HEK293 (cell line): ENCODE measurements around the gene C1QTNF12.

Experiments used
- CTCF ChIA-PET: fragments of 350-600 bp; formaldehyde crosslinking; extraction: SDS; loops from one replicate; lab custom pipeline; 2021; ENCODE audit warnings: antibody characterized with exemption; lab: Yijun Ruan, JAX
- POLR2A ChIA-PET: fragments of 300-600 bp; formaldehyde crosslinking; extraction: SDS; loops from one replicate; lab custom pipeline; 2020; ENCODE audit warnings: antibody characterized with exemption, inconsistent platforms; lab: Yijun Ruan, JAX
- H3K27ac ChIP-seq: fragments of 200-500 bp; sonication (Bioruptor generic); 2 replicates; pipeline ENCODE4 v1.5.1; 2014; ENCODE audit warnings: low read depth, low read length, control low read depth, inconsistent platforms; ENCODE audit errors: extremely low read depth
- H3K36me3 ChIP-seq, 2 experiments: fragments of 200-500 bp in 1 of 2; sonication (Bioruptor generic) in 1 of 2; 1 replicate in 1 of 2; 2 replicates in 1 of 2; pipeline ENCODE4 v1.5.1; 2014 to 2017; ENCODE audit warnings: inconsistent platforms in 2 of 2, low read length in 2 of 2; ENCODE audit not compliant: control insufficient read depth in 2 of 2, insufficient read depth in 1 of 2
- H3K4me1 ChIP-seq: fragments of 200-500 bp; sonication (Bioruptor generic); 2 replicates; pipeline ENCODE4 v1.5.1; 2014; ENCODE audit warnings: mild to moderate bottlenecking, low read length, inconsistent platforms; ENCODE audit not compliant: control insufficient read depth, insufficient read depth
- H3K4me3 ChIP-seq: 2 replicates; pipeline ENCODE4 v1.5.1; 2011; ENCODE audit warnings: low read depth, mild to moderate bottlenecking, control low read depth, low read length, moderate library complexity
- H3K9me3 ChIP-seq: fragments of 200-500 bp; sonication (Bioruptor generic); 2 replicates; pipeline ENCODE4 v1.5.1; 2014; ENCODE audit warnings: low read depth, low read length, inconsistent platforms; ENCODE audit not compliant: control insufficient read depth, insufficient read depth
- BCL11A ChIP-seq: fragments of 450-650 bp; formaldehyde crosslinking; IDR thresholded peaks from 2 replicates; pipeline ENCODE4 v1.5.1; 2016; ENCODE audit warnings: low read depth, missing biosample characterization, missing genetic modification characterization
- REPIN1 ChIP-seq: fragments of 450-650 bp; formaldehyde crosslinking; IDR thresholded peaks from 2 replicates; pipeline ENCODE4 v1.5.1; 2017; ENCODE audit warnings: missing biosample characterization, missing genetic modification characterization, low read depth
- ZBTB1 ChIP-seq: fragments of 450-650 bp; formaldehyde crosslinking; IDR thresholded peaks from 2 replicates; pipeline ENCODE4 v1.5.1; 2016; ENCODE audit warnings: missing biosample characterization, missing genetic modification characterization
- ZBTB20 ChIP-seq: fragments of 450-650 bp; formaldehyde crosslinking; IDR thresholded peaks from 2 replicates; pipeline ENCODE4 v1.5.1; 2016; ENCODE audit warnings: missing biosample characterization, missing genetic modification characterization
- ZBTB21 ChIP-seq: fragments of 450-650 bp; formaldehyde crosslinking; IDR thresholded peaks from 2 replicates; pipeline ENCODE4 v1.5.1; 2017; ENCODE audit warnings: missing biosample characterization, missing genetic modification characterization
- ZFP3 ChIP-seq: fragments of 450-650 bp; formaldehyde crosslinking; IDR thresholded peaks from 2 replicates; pipeline ENCODE4 v1.5.1; 2016; ENCODE audit warnings: low read depth, missing biosample characterization, missing genetic modification characterization
- ZNF211 ChIP-seq: fragments of 450-650 bp; formaldehyde crosslinking; IDR thresholded peaks from 2 replicates; pipeline ENCODE4 v1.5.1; 2016; ENCODE audit warnings: low read depth, missing biosample characterization, missing genetic modification characterization
- ZNF239 ChIP-seq: fragments of 450-650 bp; formaldehyde crosslinking; IDR thresholded peaks from 2 replicates; pipeline ENCODE4 v1.5.1; 2016; ENCODE audit warnings: missing biosample characterization, missing genetic modification characterization
- ZNF335 ChIP-seq: fragments of 450-650 bp; formaldehyde crosslinking; conservative IDR thresholded peaks from 2 replicates; pipeline ENCODE4 v1.5.1; 2016; ENCODE audit warnings: missing biosample characterization, missing genetic modification characterization
- ZNF558 ChIP-seq: fragments of 450-650 bp; formaldehyde crosslinking; IDR thresholded peaks from 2 replicates; pipeline ENCODE4 v1.5.1; 2016; ENCODE audit warnings: missing biosample characterization, missing genetic modification characterization
- ZNF596 ChIP-seq: fragments of 450-650 bp; IDR thresholded peaks from 2 replicates; pipeline ENCODE4 v1.5.0; 2018; ENCODE audit warnings: missing biosample characterization, mild to moderate bottlenecking, missing genetic modification characterization, moderate library complexity
- ZNF626 ChIP-seq: fragments of 450-650 bp; sonication (Bioruptor Pico); formaldehyde crosslinking; IDR thresholded peaks from 2 replicates; pipeline ENCODE4 v1.5.1; 2018; ENCODE audit warnings: missing biosample characterization, missing genetic modification characterization, inconsistent platforms
- ZNF658 ChIP-seq: fragments of 450-650 bp; formaldehyde crosslinking; IDR thresholded peaks from 2 replicates; pipeline ENCODE4; 2016; ENCODE audit warnings: missing biosample characterization, missing genetic modification characterization
- TF ChIP-seq, protein P1 (sequence below): fragments of 450-650 bp; IDR thresholded peaks from 2 replicates; pipeline ENCODE4 v1.5.1; 2018; ENCODE audit warnings: missing biosample characterization, missing genetic modification characterization
- TF ChIP-seq, protein P2 (sequence below): fragments of 450-650 bp; formaldehyde crosslinking; IDR thresholded peaks from 2 replicates; pipeline ENCODE4 v1.5.1; 2016; ENCODE audit warnings: missing biosample characterization, missing genetic modification characterization
- TF ChIP-seq, protein P3 (sequence below): sonication (generic); formaldehyde crosslinking; IDR thresholded peaks from 2 replicates; pipeline ENCODE4 v1.8.1; 2022; ENCODE audit warnings: mild to moderate bottlenecking, moderate library complexity, missing genetic modification reagents
- TF ChIP-seq, protein P4 (sequence below): fragments of 450-650 bp; formaldehyde crosslinking; IDR thresholded peaks from 2 replicates; pipeline ENCODE4 v1.5.1; 2016; ENCODE audit warnings: missing biosample characterization, missing genetic modification characterization, borderline replicate concordance

The C1QTNF12 gene

DNA sequence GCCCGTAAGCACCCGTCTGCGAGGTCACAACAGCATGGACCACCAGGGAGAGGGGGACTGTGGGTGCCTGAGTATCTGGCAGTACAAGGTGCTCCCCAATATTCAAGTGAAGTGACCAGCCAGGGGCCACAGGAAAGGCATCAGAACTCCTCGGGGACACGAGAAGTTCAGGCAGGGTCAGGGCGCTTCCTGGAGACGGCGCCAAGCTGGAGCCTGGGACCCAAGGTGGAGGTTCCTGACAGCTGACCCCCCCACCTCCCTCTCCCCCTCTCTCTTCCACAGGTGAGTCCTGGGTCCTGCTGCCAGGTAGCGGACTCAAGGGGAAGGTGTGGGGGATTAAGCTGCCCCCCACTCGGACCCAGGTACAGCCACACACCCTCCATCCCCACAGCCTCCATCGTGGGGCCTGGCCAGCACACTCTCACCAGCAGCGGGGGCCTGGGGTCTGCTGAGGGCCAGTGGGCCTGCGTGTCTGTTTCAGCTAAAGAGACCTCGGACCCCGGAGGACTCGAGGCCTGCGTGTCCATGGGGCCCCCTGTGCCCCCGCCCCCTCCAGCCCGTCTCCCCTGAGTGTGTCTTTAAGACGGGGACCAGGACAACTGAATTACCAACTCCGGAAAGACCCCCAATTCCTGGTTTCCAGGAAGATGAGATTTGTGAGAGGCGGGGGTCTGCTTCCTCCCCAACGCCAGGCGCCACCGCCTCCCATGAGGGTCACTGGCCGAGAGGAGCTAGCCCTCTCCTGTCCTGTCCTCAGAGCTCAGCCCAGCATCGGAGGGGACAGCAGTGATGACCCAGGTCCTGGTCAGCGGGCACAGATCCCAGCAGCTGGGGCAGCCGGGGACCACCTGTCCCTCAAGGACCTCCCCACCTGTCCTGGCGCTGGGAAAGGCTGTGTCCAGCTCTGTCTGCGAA is 46.3 kb downstream of the C1QTNF12 start:
- no peak overlapping the region for H3K4me3 ChIP-seq
- TF ChIP-seq ZBTB20 (peak; percentile 42; the same call in 1 of the 2 replicates), ZNF626 (tag by site-specific recombination) (no peak), BCL11A (0 out of 2 replicates have a peak, but pooled peaks have one; percentile 14), ZNF558 (tag by site-specific recombination) (no peak), ZNF658 (tag by site-specific recombination) (no peak), ZBTB21 (tag by site-specific recombination) (no peak), ZNF596 (tag by site-specific recombination) (no peak), ZBTB1 (tag by site-specific recombination) (no peak), ZFP3 (tag by site-specific recombination) (no peak), REPIN1 (no peak), ZNF211 (tag by site-specific recombination) (no peak), ZNF239 (tag by site-specific recombination) (no peak), ZNF335 (tag by site-specific recombination) (0 out of 2 replicates have a peak, but pooled peaks have one; percentile 5)
- TF ChIP-seq, protein P1, sequence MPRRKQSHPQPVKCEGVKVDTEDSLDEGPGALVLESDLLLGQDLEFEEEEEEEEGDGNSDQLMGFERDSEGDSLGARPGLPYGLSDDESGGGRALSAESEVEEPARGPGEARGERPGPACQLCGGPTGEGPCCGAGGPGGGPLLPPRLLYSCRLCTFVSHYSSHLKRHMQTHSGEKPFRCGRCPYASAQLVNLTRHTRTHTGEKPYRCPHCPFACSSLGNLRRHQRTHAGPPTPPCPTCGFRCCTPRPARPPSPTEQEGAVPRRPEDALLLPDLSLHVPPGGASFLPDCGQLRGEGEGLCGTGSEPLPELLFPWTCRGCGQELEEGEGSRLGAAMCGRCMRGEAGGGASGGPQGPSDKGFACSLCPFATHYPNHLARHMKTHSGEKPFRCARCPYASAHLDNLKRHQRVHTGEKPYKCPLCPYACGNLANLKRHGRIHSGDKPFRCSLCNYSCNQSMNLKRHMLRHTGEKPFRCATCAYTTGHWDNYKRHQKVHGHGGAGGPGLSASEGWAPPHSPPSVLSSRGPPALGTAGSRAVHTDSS (tag by site-specific recombination) = no peak
- TF ChIP-seq, protein P2, sequence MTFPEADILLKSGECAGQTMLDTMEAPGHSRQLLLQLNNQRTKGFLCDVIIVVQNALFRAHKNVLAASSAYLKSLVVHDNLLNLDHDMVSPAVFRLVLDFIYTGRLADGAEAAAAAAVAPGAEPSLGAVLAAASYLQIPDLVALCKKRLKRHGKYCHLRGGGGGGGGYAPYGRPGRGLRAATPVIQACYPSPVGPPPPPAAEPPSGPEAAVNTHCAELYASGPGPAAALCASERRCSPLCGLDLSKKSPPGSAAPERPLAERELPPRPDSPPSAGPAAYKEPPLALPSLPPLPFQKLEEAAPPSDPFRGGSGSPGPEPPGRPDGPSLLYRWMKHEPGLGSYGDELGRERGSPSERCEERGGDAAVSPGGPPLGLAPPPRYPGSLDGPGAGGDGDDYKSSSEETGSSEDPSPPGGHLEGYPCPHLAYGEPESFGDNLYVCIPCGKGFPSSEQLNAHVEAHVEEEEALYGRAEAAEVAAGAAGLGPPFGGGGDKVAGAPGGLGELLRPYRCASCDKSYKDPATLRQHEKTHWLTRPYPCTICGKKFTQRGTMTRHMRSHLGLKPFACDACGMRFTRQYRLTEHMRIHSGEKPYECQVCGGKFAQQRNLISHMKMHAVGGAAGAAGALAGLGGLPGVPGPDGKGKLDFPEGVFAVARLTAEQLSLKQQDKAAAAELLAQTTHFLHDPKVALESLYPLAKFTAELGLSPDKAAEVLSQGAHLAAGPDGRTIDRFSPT (tag by site-specific recombination) = no peak
- TF ChIP-seq, protein P3, sequence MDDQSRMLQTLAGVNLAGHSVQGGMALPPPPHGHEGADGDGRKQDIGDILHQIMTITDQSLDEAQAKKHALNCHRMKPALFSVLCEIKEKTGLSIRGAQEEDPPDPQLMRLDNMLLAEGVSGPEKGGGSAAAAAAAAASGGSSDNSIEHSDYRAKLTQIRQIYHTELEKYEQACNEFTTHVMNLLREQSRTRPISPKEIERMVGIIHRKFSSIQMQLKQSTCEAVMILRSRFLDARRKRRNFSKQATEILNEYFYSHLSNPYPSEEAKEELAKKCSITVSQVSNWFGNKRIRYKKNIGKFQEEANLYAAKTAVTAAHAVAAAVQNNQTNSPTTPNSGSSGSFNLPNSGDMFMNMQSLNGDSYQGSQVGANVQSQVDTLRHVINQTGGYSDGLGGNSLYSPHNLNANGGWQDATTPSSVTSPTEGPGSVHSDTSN (CRISPR knock-in tag) = no peak
- TF ChIP-seq, protein P4, sequence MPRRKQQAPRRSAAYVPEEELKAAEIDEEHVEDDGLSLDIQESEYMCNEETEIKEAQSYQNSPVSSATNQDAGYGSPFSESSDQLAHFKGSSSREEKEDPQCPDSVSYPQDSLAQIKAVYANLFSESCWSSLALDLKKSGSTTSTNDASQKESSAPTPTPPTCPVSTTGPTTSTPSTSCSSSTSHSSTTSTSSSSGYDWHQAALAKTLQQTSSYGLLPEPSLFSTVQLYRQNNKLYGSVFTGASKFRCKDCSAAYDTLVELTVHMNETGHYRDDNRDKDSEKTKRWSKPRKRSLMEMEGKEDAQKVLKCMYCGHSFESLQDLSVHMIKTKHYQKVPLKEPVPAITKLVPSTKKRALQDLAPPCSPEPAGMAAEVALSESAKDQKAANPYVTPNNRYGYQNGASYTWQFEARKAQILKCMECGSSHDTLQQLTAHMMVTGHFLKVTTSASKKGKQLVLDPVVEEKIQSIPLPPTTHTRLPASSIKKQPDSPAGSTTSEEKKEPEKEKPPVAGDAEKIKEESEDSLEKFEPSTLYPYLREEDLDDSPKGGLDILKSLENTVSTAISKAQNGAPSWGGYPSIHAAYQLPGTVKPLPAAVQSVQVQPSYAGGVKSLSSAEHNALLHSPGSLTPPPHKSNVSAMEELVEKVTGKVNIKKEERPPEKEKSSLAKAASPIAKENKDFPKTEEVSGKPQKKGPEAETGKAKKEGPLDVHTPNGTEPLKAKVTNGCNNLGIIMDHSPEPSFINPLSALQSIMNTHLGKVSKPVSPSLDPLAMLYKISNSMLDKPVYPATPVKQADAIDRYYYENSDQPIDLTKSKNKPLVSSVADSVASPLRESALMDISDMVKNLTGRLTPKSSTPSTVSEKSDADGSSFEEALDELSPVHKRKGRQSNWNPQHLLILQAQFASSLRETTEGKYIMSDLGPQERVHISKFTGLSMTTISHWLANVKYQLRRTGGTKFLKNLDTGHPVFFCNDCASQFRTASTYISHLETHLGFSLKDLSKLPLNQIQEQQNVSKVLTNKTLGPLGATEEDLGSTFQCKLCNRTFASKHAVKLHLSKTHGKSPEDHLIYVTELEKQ (tag by site-specific recombination) = no peak
- CTCF ChIA-PET = no interaction called here
- POLR2A ChIA-PET = interaction anchor here (0.5 to 0.6 kb wide), 2 partner anchors 11 to 32 kb away, joined by 3 to 5 read pairs; no protein-coding TSS in a partner anchor
- no peaks in the 10 kb centered on the region for H3K9me3 ChIP-seq
- no peaks in the 10 kb centered on the region for H3K36me3 ChIP-seq
- H3K4me1 ChIP-seq = no peaks in the 10 kb centered on the region
- no peak overlapping the region for H3K27ac ChIP-seq
